PC-9 (cell line): ENCODE results near the gene TMEM115. TPM values are rescaled to one million over a fixed set of nuclear protein-coding genes. Genes with fewer than 3 reads are reported as not detected.

ENCODE experiments used
- BruUV-seq: library from RNA; stranded (reverse); fragments of 400-500 nt; replicated peaks from 2 replicates; lab custom pipeline; 2021; lab: Mats Ljungman, UMichigan
- CTCF ChIA-PET: fragments of 300-600 bp; sonication (Branson Sonifier 250); formaldehyde crosslinking; loops from one replicate; lab custom pipeline; 2022; ENCODE audit warnings: antibody characterized with exemption; lab: Charles Lee
- POLR2A ChIA-PET: fragments of 300-600 bp; sonication (Branson Sonifier 250); formaldehyde crosslinking; loops from one replicate; lab custom pipeline; 2022; ENCODE audit warnings: antibody characterized with exemption; ENCODE audit not compliant: unreplicated experiment; lab: Charles Lee
- DNase-seq, 2 experiments: peaks; one replicate each; pipeline versions ENCODE4 v3.0.0 to v3.0.0-alpha.2; 2015 to 2022; ENCODE audit warnings: mixed read lengths in 1 of 2
- H2AFZ ChIP-seq: fragments of 200-600 bp; sonication (generic); 2 replicates; pipeline ENCODE4 v1.8.1; 2017; ENCODE audit warnings: antibody characterized with exemption
- H3F3A ChIP-seq: fragments of 200-600 bp; sonication (generic); 2 replicates; pipeline ENCODE4 v1.8.1; 2017; ENCODE audit warnings: antibody characterized with exemption, mild to moderate bottlenecking, low read depth; ENCODE audit not compliant: insufficient read depth
- H3K27ac ChIP-seq: fragments of 200-600 bp; sonication (generic); 2 replicates; pipeline ENCODE4 v1.6.1; 2016; ENCODE audit warnings: mixed run types
- H3K27me3 ChIP-seq: fragments of 200-600 bp; sonication (generic); 2 replicates; pipeline ENCODE4 v1.6.1; 2016; ENCODE audit warnings: low read depth, mixed run types; ENCODE audit not compliant: insufficient read depth
- H3K36me3 ChIP-seq: fragments of 200-600 bp; sonication (generic); 2 replicates; pipeline ENCODE4 v1.6.1; 2016; ENCODE audit warnings: low read depth, mixed run types
- H3K4me1 ChIP-seq: fragments of 200-600 bp; sonication (generic); replicated peaks from 2 replicates; pipeline ENCODE4 v1.6.1; 2016; ENCODE audit warnings: mixed run types; ENCODE audit not compliant: insufficient read depth
- H3K4me2 ChIP-seq: fragments of 200-600 bp; sonication (generic); 2 replicates; pipeline ENCODE4 v1.6.1; 2017; ENCODE audit warnings: mixed run types
- H3K4me3 ChIP-seq: fragments of 200-600 bp; sonication (generic); 2 replicates; pipeline ENCODE4 v1.6.1; 2016; ENCODE audit warnings: mixed run types
- H3K79me2 ChIP-seq: fragments of 200-600 bp; sonication (generic); 2 replicates; pipeline ENCODE4 v1.6.1; 2017; ENCODE audit warnings: low read depth, mixed run types
- H3K9me2 ChIP-seq: fragments of 200-600 bp; sonication (generic); 2 replicates; pipeline ENCODE4 v1.8.1; 2017; ENCODE audit warnings: mild to moderate bottlenecking; ENCODE audit not compliant: insufficient read depth
- H3K9me3 ChIP-seq: fragments of 200-600 bp; sonication (generic); 2 replicates; pipeline ENCODE4 v1.8.1; 2016; ENCODE audit warnings: low read depth; ENCODE audit not compliant: insufficient read depth
- H4K20me1 ChIP-seq: fragments of 200-600 bp; sonication (generic); 2 replicates; pipeline ENCODE4 v1.8.1; 2017; ENCODE audit not compliant: insufficient read depth
- EZH2 ChIP-seq: fragments of 200-600 bp; sonication (generic); IDR thresholded peaks from 2 replicates; pipeline ENCODE4 v1.8.0; 2017; ENCODE audit warnings: antibody characterized with exemption, low read depth
- intact Hi-C: fragments of 100-400 bp; cut with micrococcal nuclease; formaldehyde crosslinking; loops from one replicate; pipeline ENCODE4 v1.10.0; 2022; ENCODE audit not compliant: unreplicated experiment
- total RNA-seq: library from RNA; stranded (reverse); gene quantifications from 2 replicates; pipeline ENCODE4 v1.2.3, GENCODE V29; 2021
- TF ChIP-seq, protein P1 (sequence below): fragments of 200-600 bp; sonication (generic); conservative IDR thresholded peaks from 2 replicates; pipeline ENCODE4 v1.6.1; 2017; ENCODE audit warnings: mixed run types, antibody characterized with exemption, mild to moderate bottlenecking, moderate library complexity

The TMEM115 gene
- total RNA-seq, 1 experiment from 2014 or later = 35.2 TPM

DNA sequence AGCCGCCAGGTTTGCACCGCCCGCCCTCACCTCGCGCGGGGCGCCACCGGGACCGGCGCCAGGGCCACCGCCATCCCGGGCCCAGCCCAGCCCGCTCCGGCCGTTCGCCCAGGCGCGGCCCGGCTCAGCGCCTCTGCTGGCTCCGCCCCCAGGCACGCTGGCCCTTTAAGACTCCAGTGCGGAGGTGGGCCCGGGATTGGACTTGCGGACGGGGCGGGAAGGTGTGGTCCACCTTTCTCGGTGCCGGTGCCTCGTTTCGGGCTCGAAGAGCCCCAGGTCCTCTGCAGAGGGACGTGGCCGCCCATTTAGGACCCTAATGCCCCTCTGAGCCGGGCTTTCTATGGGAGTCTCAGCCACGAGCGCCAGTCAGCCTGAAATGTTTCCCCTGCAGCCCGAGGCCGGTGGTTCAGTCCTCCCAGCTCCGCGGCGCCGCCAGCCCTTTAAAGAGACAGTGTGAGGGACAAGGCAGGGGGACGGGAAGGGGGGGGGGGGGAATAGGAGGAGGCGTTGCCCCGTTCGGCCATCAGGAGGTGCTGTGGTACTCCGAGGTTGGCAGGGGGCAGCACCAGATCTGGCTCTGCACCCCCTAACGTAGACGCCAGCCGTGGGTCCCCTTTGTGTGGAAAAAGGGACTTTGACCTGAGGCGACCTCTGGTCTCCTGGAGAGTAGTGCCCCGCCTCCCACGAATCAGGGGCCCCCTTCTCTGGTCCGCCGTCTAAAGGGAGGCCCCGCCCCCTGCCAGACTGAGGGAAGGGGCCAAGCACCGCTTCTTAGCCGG, 37.8 kb downstream of the TMEM115 start:
- CTCF ChIA-PET = interaction anchor here (0.5 to 1.1 kb wide), 6 partner anchors 18 to 1895 kb away, joined by 3 to 13 read pairs (median 4); partner anchors contain the start of gene HYAL1
- peaks cover 31% of the 10 kb centered on the region for H3K4me1 ChIP-seq

DNA sequence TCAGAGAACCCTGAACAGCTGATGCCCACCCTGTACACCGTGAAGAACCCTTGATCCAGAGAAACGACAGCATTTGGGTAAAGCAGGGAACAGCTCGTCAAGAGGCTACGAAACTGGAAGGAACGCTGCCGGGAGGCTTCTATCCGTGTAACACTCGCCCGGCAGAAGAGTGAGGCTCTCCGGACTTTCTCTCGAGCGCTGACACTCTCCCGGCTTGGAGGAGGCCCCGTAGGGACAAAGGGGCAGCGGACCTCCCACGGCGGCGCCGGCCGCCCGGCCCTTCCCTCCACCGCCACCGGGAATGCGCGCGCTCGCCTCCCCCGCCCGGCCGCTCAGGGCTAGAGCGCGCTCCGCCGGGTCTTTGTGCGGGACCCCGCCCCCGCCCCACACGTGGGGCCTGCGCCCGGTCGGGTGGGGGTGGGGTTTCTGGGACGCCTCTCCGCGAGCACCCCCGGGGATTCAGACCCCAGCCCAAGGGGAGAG, 38.4 kb downstream of the TMEM115 start:
- H3K4me1 ChIP-seq = peaks cover 38% of the 10 kb centered on the region

More for the DNA sequence above, 37.8 kb downstream of the TMEM115 start:
- intact Hi-C loops = loop anchor here (1.0 kb wide), 1 partner anchor 29 kb away; the partner anchor contains the start of gene IFRD2
- H3K4me3 ChIP-seq = peak overlapping the region; percentile 69
- peaks cover 27% of the 10 kb centered on the region for H3K79me2 ChIP-seq
- TF ChIP-seq EZH2 = no peak
- TF ChIP-seq, protein P1, sequence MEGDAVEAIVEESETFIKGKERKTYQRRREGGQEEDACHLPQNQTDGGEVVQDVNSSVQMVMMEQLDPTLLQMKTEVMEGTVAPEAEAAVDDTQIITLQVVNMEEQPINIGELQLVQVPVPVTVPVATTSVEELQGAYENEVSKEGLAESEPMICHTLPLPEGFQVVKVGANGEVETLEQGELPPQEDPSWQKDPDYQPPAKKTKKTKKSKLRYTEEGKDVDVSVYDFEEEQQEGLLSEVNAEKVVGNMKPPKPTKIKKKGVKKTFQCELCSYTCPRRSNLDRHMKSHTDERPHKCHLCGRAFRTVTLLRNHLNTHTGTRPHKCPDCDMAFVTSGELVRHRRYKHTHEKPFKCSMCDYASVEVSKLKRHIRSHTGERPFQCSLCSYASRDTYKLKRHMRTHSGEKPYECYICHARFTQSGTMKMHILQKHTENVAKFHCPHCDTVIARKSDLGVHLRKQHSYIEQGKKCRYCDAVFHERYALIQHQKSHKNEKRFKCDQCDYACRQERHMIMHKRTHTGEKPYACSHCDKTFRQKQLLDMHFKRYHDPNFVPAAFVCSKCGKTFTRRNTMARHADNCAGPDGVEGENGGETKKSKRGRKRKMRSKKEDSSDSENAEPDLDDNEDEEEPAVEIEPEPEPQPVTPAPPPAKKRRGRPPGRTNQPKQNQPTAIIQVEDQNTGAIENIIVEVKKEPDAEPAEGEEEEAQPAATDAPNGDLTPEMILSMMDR = peak; percentile 62
- peak overlapping the region; percentile 91 for H2AFZ ChIP-seq
- no peaks in the 10 kb centered on the region for H3K9me2 ChIP-seq
- peak overlapping the region; percentile 91 for H3K4me2 ChIP-seq
- BruUV-seq = no TSS peak
- DNase-seq = peak; percentile 69 to 89
- no peaks in the 10 kb centered on the region for H3K9me3 ChIP-seq
- peaks cover 7% of the 10 kb centered on the region; the same call in 1 of the 2 replicates for H4K20me1 ChIP-seq
- no peaks in the 10 kb centered on the region for H3K27me3 ChIP-seq
- POLR2A ChIA-PET = interaction anchor here (0.7 to 1.0 kb wide), 2 partner anchors 22 to 29 kb away, joined by 5 to 7 read pairs; partner anchors contain the start of genes HYAL3 and NAA80
- peaks cover 28% of the 10 kb centered on the region for H3F3A ChIP-seq
- H3K27ac ChIP-seq = peak overlapping the region; percentile 83
- peaks cover 7% of the 10 kb centered on the region; the same call in 1 of the 2 replicates for H3K36me3 ChIP-seq

More for the DNA sequence above, 38.4 kb downstream of the TMEM115 start:
- Histone ChIP-seq H3K79me2 (peaks cover 24% of the 10 kb centered on the region), H3K4me3 (peak overlapping the region; percentile 69), H3K27me3 (no peaks in the 10 kb centered on the region), H2AFZ (peak overlapping the region; percentile 91), H3K9me3 (no peaks in the 10 kb centered on the region), H4K20me1 (peaks cover 7% of the 10 kb centered on the region; the same call in 1 of the 2 replicates), H3F3A (peaks cover 34% of the 10 kb centered on the region), H3K9me2 (no peaks in the 10 kb centered on the region), H3K27ac (peak overlapping the region; percentile 83; the same call in 1 of the 2 replicates), H3K36me3 (peaks cover 7% of the 10 kb centered on the region; the same call in 1 of the 2 replicates), H3K4me2 (peak overlapping the region; percentile 91)
- ChIA-PET POLR2A (interaction anchor here (1.0 kb wide), 1 partner anchor 21 kb away, joined by 5 read pairs; the partner anchor contains the start of genes HYAL3 and NAA80), CTCF (interaction anchor here (0.5 to 1.1 kb wide), 6 partner anchors 18 to 1896 kb away, joined by 3 to 13 read pairs (median 4); partner anchors contain the start of gene HYAL1)
- intact Hi-C loops = loop anchor here (1.0 kb wide), 1 partner anchor 29 kb away; the partner anchor contains the start of gene IFRD2
- BruUV-seq = no TSS peak
- TF ChIP-seq, protein P1 = no peak
- no peak for TF ChIP-seq EZH2
- DNase-seq = peak; percentile 40 to 80
